Activated naive CD4-positive, alpha-beta T cell treated with Interleukin-2 at 50 U/mL for 16 hours (primary cell): ENCODE data around the gene NXNL2.
A peak's percentile ranks its signal among the peaks of the same experiment; 100 is the strongest.

Experiments used
- DNase-seq: peaks from one replicate; pipeline ENCODE4 v3.0.0-alpha.2; 2020

NXNL2 gene

DNA sequence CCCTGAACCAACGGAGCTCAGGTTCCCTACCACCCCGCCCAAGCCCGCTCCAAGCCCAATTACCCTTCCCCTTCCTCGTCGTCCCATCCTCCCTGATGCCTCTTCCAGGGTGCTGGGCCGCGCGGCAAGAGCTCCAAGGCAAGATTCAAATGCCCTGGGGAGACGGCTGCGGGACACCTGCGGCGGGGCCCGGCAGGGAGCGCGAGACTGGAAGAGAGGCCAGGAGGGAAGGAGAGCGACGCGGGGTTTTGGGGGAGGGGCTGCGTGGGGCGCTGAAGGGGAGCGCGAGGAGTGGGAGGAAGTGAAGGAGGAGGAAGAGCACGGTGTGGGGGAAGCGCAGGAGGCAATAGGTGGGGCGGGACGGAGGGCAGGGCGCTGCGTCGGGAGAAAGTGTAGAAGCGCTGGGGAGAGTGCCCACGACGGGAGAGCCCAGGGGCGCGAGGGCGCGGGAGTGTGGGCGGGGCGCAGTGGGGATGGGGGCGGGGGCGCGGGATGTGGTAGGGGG, 975 bp upstream of the NXNL2 start:
- DNase-seq: no peak

DNA sequence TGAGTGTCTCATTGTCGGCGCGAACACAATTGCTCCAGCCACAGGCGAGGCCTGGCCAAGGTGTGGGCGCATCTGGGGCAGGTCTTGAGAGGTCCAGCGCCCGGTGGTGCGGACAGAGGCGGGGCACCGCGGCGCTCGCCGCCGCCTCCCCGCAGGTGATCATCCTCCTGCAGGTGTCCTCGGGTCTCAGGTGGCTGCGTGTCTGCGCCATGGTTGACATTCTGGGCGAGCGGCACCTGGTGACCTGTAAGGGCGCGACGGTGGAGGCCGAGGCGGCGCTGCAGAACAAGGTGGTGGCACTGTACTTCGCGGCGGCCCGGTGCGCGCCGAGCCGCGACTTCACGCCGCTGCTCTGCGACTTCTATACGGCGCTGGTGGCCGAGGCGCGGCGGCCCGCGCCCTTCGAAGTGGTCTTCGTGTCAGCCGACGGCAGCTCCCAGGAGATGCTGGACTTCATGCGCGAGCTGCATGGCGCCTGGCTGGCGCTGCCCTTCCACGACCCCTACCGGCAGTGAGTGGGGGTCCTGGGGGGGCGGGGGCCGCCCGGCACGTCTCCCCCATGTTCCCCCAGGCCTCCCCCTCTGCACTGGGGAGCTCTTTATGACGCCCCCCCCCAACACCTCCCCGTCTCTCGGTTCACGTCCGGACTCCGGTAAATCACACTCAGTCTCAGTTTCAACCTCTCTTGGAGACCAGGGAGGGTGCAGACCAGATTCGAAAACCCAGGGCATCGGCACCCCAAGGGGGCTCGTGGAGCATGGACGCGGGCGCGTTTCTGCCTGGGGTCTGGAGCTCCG, 446 bp downstream of the NXNL2 start:
- peak; percentile 3 for DNase-seq

DNA sequence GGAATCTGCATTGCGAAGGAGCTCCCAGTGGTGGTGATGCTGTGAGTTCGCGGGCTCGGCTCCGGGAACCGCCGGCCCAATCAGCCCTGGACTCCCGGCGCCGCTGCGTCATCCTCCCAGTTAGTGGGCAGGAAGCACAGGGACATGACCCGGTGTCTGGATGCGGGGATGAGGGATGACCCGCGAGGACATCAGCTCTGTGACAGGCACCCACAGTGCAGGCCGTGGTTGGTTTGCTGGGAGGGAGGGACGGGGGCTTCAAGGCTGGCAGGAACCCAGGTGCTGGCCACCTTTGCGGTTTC, 996 bp downstream of the NXNL2 start:
- DNase-seq: no peak

DNA sequence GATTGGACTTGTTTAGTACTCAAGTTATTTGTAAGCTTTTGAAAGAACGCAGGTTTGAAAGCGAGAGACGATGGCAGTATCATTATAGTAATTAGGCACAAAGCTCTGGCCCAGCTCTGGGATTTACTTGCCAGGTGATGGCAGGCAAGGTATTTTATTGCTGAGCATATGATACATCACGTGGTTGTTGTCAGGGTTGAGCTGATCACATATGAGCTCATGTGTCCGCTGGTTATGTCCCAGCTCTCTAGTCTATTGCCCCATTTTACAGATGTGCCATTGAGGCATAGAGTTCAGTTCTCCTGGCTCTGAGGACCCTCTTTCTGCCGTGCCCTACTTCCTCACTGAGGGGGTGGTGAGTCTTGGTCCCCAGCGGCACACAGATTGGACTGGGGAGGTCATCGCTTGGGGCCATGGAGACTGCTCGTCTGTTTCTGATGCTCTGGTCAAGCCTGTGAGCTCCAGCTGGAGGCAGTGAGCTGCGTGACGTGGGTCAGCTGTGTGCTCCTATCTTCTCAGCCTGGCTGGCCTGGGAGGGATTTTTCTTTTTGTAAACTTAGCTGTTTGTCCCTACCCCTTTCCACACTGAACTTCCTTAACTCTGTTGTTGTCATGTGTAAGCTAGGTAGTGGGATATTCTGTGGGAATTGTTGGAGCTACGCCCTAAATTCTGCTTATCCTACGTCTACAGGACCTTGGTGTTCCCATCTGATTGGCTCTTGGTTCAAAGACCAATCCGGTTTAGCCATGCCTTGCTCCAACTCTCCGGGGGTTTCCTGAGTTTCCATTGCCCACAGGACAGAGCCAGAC, 2.2 kb downstream of the NXNL2 start:
- no peak for DNase-seq

DNA sequence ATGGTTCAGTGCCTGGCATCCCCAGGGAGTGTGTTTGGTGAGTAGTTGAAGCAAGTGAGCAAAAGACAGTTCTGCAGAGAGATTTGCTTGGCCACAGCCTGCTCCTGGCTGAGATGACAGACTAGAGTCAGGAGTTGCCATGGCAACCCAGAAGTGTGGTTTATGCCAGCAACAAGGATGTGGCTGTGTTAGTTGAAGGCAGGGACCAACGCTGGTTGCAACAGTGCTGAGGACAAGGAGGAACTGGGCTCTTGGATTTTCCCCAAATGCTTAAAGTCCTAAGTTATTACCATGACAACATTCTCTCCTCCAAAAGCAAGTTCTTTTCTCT, 2.7 kb downstream of the NXNL2 start:
- DNase-seq: no peak

DNA sequence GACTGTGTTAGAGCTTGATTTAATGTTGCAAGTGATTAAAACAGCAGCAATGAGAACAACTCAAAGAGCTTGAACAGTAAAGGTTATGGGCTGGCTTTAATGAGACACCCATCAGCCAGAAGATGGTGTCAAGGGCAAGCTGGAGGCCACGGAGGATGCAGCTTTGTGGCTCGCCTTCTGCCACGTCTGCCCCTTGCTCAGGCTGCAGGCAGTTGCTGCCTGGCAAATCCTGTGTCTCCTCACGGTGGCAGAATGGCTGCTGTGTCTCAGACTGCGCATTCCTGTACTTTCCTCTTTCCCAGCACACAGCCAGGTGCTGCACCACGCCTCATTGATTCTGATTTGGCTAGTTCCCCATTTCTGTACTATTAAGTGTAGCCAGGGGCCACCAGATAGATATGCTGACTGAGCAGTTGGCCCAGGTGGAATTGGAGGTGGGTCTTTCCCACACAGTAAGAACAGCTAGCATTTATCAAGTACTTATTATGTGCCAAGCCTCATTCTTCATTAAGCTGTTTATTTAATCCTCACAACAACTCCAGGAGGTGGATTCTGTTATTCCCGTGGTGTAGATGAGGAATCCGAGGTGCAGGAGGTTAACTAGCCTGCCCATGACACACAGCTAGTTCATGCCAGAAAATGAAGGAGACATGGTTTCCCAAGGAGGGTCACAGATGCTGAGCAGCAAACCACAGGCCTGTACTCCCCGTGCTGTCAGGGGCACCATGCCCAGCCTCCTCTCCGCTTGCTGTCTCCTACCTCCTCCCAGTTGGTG, 3.5 kb downstream of the NXNL2 start:
- no peak for DNase-seq

DNA sequence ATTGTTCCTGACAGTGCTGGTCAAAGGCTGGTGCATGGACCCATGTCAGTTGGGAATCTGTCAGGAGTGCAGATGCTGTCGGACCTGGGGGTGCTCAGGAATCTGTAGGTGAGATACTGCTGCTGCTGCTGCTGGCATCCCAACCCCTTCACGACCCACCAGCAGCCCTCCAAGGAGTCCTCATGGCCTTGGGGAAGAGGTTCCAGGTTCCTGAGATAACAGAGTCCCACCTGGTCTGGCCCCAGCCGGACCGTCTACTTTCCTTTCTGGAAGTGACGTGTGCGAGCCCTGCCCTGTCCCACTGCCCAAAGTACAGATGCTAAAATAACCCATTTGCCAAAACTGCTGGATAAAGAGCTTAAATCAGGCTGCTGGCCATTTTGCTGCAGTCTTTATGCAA, 4.3 kb downstream of the NXNL2 start:
- DNase-seq: no peak

DNA sequence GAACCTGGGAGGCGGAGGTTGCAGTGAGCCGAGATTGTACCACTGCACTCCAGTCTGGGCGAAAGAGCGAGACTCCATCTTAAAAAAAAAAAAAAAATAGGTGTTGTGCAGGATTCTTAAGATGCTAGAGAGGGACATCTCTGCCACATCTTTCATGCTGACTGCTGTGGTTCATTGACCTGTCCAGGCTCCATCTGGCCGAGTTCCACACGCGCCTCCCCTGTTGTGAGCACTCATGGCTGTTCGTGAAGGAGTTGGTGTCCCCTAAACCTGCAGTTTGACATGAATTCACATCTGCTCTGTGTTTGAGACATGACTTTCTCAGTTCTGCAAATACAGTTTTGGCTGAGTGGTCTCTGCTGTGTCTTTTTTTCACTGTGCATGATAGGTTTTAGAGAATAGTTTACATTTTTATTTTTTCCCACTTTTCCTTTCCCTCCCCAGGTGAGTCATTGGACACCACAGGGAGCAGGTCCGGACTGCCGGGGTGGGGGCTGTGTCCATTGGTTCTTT, 5.3 kb downstream of the NXNL2 start:
- no peak for DNase-seq

DNA sequence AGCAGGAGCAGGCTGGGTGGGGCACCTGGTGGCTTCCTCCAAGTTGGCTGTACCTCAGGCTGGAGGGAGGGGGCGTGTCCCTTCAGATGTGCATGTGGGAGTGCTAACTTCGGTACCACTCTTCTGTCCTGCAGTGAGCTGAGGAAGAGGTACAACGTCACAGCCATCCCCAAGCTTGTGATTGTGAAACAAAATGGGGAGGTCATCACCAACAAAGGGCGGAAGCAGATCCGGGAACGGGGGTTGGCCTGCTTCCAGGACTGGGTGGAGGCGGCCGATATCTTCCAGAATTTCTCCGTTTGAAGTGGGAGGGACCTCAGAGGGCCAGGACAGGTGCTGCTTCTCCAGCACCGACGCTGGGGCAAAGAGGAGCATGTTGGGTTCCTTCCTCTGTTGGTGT, 9.3 kb downstream of the NXNL2 start:
- DNase-seq: no peak

DNA sequence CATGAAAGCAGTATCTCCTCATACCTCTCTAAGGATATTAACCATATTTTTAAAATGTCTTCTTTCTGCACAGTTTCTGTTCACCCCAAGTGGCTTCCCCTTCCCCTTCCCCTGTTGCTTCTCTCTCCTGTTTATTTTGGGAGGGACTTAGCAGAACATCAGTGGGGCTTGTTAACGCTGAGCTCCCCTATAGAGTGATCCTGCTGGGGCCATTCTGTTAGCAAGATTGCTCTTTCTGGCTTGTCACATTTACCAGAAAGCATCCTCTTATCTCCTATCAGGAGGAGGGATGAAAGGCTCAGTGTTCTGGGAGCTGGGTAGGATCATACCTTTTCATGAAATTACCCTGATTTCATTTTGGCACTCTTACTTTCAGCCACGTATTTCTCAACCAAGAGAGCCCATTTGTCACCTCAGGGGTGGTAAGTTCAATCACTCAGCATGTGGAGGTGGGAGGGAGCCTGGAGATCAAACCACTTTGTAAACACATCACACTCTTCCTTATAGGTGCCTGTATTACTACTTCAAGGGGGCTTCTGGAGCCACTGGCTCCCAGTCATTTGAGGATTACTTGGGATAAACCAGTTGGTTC, 16.7 kb downstream of the NXNL2 start:
- DNase-seq: no peak

DNA sequence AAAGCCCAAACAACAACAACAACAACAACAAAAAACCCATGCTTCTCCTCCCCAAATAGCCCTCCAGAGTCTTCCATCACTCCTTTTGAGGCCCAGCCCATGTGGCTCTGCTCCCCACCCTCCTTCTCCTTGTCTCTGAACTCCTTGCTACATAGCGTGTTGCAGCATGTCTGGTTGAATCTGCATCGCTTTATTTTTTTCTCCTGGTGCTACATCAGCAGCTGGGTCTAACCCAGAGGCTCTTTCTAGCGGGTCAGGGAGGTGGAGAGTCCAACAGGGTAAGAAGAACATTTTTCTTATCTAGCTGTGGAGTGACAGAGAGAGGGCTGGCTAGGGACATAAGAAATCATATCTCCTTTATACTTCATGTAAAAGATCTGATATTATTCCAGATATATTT, 18.4 kb downstream of the NXNL2 start:
- no peak for DNase-seq

DNA sequence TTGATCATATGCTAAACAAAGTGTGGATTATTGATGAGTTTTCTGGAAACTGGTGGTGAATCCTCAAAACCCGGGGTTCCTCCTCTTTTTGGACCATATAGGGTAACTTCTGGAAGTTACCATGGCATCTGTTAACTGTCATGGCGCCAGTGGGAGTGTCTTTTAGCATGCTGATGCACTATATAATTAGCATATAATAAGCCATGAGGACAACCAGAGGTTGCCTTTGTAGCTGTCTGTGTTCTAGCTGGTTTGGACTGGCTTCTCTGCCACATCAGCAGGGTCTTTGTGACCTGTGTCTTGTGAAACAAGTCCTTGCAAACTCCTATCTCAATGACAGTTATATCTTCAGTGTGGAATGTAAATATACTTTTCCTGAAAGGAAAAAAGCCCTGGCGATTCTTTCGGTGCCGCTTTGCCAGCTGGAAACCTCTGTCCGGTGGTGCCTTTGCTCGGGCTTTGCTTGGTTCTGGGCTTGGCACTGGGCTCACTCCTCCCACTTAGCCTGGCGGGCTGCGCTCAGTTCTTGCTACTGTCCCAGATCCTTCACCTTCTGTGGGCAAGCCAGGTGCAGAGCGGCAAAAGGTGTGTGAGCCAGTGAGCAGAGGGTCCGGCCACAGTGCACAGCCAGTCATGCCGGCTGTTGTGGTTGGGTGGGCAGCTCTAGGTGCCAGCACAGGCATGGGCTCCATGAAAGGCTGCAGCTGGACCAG, 20.4 kb downstream of the NXNL2 start:
- no peak for DNase-seq

DNA sequence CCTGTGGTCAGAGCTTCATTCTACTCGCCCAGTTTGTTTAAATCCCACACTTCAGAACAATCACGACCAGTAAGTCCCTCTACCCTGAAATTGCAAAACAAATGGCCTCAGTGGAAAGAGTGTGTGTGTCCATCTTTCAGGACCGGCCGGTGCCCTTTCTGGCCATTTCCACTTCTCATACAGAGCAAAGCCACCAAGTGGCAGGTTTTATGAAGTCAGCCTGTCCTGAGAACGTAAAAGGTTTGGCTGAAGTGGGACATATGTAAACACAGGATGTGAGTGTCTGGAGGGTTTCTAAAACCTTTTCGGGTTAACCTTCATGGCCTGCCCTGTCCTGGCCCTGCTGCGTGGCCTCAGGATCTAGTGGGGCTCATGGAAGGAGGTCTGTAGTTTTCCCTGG, 24.7 kb downstream of the NXNL2 start:
- DNase-seq: no peak

DNA sequence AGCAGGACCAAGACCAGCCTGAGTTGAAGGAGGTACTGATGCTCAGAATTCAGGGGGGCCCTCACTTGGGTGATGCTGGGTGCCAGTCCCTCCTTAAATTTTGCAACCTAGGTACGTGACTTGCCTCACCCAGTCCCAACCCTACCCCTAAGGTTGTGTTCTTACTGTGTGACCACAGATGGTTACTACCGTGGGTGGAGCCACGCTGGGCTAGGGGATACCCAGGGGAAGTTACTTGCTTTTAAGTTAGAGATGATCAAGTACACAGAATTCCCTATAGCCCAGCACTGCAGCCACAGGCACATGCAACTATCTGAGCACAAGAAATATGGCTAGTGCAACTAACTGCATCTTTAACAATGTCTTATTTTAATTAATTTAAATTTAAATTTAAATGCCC, 32.9 kb downstream of the NXNL2 start:
- no peak for DNase-seq

DNA sequence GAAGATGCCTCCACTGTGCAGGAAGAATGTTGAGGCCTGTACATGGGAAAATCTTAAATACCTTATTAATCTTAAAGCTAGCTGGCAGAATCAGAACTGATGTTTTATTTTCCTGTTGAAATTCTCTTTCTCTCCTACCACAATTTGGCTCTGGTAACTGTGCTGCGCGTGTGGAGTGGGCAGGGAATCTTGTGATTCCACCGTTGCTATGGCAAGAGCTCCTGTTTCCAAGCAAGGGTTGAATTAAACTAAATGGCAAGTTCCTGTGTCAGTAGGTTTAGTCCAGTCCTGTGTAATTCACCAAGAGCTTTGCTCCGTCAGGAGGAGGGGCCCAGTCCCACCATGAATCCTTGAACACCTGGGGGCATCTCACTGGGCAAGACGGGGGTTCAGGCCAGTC, 36.4 kb downstream of the NXNL2 start:
- DNase-seq: no peak

DNA sequence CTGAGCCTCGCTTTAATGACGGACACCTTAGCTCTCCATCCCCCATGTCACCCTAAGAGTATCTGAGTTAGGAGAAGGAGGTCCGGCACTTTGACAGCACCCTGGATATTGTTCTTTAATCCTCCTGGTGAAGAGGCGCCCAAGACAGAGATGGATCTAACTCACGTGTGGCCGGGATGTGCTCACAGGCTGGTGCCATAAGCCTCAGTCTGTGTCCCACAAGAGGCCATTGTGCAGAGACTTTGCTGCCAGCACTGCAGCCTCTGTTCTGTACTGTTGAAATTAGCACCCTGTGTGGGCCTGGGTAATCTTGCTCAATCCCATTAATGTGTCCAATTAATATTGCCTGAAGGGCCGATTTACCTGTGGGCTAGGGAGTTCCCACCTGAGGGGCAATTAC, 37.7 kb downstream of the NXNL2 start:
- DNase-seq: no peak

DNA sequence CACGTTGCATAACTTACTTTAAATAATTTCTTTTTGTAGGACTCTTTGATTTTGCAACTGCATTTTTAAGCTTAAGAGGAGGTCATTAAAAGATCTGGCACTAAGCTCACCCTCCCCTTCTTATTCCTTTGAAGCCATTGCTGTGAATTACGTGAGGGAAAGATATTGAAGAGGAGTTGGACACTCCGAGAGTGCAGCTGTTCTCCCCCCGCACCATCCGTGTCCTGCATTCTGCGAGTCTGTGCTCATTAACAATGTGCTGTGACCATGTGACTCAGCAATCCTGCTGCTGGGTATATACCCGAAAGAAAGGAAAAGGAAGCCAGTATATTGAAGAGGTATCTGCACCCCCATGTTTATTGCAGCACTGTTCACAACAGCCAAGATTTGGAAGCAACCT, 40.0 kb downstream of the NXNL2 start:
- no peak for DNase-seq

DNA sequence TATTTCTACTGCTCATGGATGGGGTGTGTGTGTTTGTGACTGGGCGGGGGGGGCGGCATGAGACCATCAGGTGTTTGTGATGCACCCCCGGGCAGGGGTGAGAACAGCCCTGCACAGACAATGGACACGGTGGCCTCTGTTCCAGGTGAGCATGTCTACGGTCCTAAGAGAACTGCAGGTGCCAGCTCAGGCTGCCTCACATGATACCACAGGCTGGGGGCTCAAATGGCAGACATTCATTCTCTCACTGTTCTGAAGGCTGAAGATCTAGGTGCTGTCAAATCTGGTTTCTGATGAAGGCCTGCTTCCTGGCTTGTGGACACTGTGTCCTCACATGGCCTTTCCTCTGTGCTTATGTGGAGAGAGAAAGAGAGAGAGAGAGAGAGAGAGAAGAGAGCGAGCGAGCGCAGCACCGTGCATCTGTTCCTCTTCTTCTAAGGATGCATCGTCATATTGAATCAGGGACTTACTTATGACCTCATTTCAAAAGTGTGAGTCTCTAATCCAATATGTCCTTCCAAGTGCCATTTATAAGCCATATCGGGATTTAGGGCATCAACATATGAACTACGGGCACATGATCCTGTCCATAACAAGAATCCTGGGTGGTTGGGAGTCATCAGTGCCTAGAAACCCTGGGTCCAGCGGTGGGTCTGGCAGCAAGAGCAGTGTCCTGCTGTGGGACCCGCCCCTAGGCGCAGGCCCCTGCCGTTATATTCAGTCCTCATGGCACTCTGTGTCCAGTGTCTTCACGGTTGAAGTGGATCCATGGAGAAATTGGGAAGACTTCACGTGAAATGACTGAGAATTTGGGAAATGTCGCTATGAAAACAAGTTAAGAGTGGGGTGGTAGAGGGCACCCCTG, 42.5 kb downstream of the NXNL2 start:
- DNase-seq: no peak

DNA sequence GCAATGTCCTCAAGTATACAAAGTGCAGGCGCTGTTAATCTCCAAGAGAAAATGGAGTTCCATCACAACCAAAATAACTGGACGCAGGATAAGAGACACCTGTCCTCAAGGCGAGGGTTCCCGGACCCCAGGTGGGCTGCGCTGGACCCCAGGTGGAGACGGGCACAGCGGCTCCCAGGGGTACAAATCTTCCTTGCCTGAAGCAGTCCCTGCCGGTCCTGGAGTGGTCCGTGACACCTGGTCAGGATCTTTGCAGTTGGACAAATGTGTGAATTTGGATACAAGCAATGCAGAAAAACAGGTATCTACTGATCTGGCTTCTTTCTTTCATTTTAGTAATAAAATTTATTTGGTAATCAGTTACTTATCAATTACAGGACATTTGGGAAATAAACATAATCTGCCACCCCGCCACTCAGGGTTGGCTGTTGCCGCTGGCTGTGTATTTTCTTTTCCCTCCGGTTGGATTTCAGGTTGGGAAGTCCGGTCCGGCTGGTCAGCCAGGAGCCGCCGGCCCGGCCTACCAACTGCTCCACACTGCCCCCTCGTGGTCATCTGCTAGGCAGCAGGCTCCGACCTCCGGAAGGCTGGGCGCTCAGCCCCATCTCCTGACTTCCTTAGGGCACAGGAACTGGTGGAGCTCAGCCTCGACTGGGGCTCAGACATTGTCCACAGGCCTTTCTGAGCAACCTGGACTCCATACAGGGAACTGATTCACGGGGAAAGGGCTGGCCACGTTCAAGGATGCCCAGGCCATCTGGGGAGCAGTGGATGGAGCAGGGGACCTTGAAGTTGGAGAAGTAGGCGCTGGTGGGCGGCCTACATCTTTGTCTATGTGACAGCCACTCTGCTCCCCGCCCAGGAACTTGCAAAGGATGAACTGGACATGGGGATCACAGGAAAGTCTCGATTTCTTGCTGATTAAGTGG, 43.4 kb downstream of the NXNL2 start:
- DNase-seq: peak; percentile 66

DNA sequence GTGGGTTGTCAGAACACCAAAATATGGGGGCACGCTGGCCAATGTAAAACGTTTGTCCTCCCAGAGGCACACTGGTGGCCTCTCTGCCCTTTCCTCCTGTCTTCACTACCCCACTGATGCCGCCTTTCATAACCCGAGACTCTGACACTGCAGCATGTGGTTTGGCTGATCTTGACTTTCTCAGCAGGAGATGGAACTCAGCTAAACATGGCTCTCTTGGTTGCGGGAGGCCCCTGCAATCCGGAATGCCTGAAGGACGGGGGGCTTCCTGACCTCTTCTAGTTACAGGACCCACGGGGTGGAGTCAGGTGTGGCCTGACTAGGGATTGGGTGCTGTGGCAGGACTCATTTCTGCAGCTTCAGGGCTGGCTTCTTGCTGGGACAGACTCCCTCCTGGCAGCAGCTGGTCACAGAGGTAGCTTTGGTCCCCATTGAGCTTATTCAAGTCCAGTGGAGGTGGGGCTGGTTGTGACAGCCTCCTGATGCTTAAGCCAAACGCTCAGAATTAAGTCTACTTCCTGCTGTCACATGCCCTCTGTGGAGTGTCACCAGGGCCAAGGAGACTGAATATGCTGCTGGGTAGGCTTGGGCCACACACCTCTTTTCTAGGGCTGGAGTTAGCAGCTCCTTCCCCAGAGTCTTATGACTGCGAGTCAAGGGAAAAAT, 44.2 kb downstream of the NXNL2 start:
- DNase-seq: no peak
